ENCODE results near the gene LYPD6B. TPM values are rescaled to one million over a fixed set of nuclear protein-coding genes. Genes with fewer than 3 reads are reported as not detected.

LYPD6B gene
- total RNA-seq, 1 donor, result 0.18 TPM

GRCh38 chr2:149132901-149133300 is 94.4 kb downstream of the LYPD6B start:
- no peak for TF ChIP-seq CTCF (IDR thresholded peaks at IDR 0.05; ENCODE audit: insufficient read depth, low read length)

GRCh38 chr2:149134335-149134923 is 95.9 kb downstream of the LYPD6B start:
- no peak for DNase-seq (ENCODE audit: low read depth)
- no peak overlapping the region for H3K4me3 ChIP-seq (ENCODE audit: low read depth, low read length)
- no peak for TF ChIP-seq CTCF (IDR thresholded peaks at IDR 0.05; ENCODE audit: insufficient read depth, low read length)

More at GRCh38 chr2:149132901-149133300, 94.4 kb downstream of the LYPD6B start:
- no peak for DNase-seq (ENCODE audit: low read depth)
- no peak overlapping the region for H3K4me3 ChIP-seq (ENCODE audit: low read depth, low read length)

GRCh38 chr2:149136111-149136510 is 97.6 kb downstream of the LYPD6B start:
- TF ChIP-seq CTCF (IDR thresholded peaks at IDR 0.05; ENCODE audit: insufficient read depth, low read length), result no peak
- no peak for DNase-seq (ENCODE audit: low read depth)
- H3K4me3 ChIP-seq (ENCODE audit: low read depth, low read length), result no peak overlapping the region

DNA sequence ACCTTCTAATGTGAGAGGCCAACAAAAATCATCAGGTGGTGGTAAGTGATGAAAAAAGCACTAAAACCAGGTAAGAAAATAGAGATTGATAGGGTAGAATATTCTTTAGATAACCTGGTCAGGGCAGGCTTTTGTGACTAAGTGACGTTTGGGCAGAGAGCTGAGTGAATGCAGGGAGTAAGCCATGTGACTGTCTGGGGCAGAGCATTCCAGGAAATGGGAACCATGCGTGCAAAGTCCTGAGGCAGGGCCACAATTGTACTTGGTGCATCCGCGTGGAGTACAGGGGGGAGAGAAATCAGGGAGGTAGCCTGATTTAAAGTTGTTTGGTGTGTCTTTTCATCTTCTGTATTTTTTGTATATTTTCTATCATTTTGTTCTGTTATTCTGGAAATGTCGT is 102.5 kb downstream of the LYPD6B start:
- no peak for DNase-seq (ENCODE audit: low read depth)
- TF ChIP-seq CTCF (IDR thresholded peaks at IDR 0.05; ENCODE audit: insufficient read depth, low read length), result no peak
- no peak overlapping the region for H3K4me3 ChIP-seq (ENCODE audit: low read depth, low read length)

DNA sequence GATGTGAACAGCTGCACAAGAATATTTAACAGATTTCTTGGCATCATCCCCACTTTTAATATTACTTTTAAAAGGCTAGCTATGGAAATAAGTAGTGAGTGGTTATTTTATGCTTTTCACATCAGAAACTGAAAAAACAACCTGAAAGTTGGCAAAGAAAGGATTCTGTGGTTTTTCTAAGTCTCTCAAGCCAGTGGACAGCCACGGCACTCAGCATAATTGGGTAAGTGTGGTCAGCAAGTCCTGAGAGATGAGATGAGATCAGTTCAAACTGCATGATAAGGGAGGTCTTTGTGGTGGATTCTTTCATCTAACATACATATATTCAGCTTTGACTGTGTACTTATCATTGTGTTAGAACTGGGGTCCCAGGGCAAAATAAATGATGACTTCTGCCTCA is 105.2 kb downstream of the LYPD6B start:
- no peak for TF ChIP-seq CTCF (IDR thresholded peaks at IDR 0.05; ENCODE audit: insufficient read depth, low read length)
- no peak overlapping the region for H3K4me3 ChIP-seq (ENCODE audit: low read depth, low read length)
- DNase-seq (ENCODE audit: low read depth), result no peak

- H3K4me3 ChIP-seq (ENCODE audit: low read depth, low read length), result no peak overlapping the region
- no peak for TF ChIP-seq CTCF (IDR thresholded peaks at IDR 0.05; ENCODE audit: insufficient read depth, low read length)
- no peak for DNase-seq (ENCODE audit: low read depth)
Measured at GRCh38 chr2:149145314-149146295, 107.1 kb downstream of the LYPD6B start.
